NCI-H2081 (cell line): ENCODE results near the gene DNTT.

Experiments used
- DNase-seq, 2 experiments: peaks; one replicate each; lab custom pipeline; 2025; lab: John Stamatoyannopoulos, UW

DNTT gene

GRCh38 chr10:96309628-96310320 lies 5.5 kb downstream of the DNTT start:
- DNase-seq = no peak

DNA sequence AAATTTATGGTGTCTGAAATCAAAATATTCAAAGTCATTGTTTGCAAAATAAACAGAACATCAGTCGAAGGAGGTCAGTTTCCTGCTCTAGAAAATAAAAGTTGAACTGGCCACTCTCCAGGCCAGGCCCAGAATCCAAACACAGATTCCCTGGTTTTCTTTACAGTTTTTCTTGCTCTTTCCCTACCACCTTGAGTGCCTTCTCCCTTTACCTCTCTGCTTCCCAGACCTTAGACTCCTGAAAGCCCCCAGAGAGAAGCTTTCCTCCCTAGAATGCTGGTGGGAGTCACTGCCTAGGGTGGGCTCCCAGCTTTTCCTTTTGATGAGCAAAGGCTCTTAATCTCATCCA lies 6.1 kb downstream of the DNTT start:
- DNase-seq = no peak

- DNase-seq = no peak
These were observed 7.0 kb downstream of the DNTT start for GRCh38 chr10:96311180-96311715.

DNA sequence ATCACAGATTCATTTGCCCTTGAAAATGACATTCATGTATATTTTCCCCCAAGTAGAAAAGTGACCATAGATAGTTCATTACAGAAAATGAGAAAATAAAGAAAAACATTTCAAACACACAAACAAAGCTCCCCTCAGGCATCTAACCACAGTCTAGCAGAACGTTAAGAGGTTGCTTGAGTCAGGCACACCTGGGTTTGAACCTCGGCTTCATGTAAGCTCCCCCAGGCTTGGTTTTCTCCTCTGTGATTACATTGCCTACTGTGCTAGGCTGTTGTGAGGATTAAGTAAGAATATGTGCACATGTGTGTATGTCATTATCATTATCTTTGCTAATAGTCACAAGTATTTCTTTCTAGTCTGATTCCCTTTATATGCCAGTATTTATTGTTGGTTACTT lies 9.1 kb downstream of the DNTT start:
- DNase-seq = no peak

- DNase-seq = no peak
These were observed 13.0 kb downstream of the DNTT start for GRCh38 chr10:96317067-96317833.

GRCh38 chr10:96319754-96320474 lies 15.7 kb downstream of the DNTT start:
- peak in 1 of 2 experiments; percentile 27 for DNase-seq

- no peak for DNase-seq
These were observed 17.6 kb downstream of the DNTT start for GRCh38 chr10:96321822-96322221.

DNA sequence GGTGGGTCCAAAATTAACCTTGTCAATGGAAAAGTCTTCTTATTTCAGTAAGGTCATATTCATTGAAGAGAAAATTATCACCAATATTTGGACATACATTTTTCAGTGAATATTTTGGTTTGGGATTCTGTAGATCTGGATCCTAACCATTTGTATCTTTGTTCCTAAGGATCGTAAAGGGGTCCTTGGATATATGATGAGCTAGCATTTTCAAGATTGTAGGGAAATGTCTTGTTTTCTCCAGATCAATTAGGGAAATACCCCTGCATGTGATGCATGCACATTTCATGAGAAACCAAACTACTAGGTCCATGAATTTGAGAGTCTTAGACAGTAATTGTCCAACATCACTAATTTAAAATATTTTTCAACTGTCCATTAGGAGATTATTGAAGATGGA lies 18.0 kb downstream of the DNTT start:
- no peak for DNase-seq

DNA sequence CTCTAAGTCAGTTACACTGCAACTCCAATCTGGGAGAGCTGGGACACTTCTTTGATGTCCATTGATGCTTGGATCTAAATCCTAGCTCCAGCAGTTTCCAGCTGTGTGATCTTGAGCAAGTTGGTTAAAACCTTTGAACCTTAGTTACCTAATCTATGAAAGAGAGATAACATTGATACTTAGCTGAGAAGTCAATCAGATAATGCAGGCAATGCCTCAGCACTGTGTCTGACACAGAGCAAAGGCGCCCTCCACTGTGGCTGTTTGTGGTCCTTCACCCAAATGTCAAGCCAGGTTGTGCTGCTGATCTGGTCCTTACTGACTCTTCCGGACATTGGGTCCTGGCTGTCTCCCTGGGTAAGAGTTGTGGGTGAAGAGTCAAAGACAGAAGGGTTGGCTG lies 20.2 kb downstream of the DNTT start:
- no peak for DNase-seq

- DNase-seq = no peak
These were observed 21.6 kb downstream of the DNTT start for GRCh38 chr10:96325719-96326373.

GRCh38 chr10:96327462-96327861 lies 23.2 kb downstream of the DNTT start:
- no peak for DNase-seq

DNA sequence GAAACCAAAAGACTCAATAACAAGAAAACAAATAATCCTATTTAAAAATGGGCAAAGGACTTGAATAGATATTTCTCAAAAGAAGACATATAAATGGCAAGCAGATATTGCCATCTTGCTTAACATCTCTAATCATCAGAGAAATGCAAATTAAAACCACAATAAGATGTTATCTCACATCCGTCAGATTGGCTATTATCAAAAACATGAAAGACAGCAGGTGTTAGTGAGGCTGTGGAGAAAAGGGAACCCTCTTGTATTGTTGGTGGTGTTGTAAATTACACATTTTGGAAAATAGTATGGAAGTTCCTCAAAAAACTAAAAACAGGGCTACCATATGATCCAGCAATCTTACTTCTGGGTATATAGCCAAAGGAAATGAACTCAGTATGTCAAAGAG lies 28.9 kb downstream of the DNTT start:
- DNase-seq = no peak

DNA sequence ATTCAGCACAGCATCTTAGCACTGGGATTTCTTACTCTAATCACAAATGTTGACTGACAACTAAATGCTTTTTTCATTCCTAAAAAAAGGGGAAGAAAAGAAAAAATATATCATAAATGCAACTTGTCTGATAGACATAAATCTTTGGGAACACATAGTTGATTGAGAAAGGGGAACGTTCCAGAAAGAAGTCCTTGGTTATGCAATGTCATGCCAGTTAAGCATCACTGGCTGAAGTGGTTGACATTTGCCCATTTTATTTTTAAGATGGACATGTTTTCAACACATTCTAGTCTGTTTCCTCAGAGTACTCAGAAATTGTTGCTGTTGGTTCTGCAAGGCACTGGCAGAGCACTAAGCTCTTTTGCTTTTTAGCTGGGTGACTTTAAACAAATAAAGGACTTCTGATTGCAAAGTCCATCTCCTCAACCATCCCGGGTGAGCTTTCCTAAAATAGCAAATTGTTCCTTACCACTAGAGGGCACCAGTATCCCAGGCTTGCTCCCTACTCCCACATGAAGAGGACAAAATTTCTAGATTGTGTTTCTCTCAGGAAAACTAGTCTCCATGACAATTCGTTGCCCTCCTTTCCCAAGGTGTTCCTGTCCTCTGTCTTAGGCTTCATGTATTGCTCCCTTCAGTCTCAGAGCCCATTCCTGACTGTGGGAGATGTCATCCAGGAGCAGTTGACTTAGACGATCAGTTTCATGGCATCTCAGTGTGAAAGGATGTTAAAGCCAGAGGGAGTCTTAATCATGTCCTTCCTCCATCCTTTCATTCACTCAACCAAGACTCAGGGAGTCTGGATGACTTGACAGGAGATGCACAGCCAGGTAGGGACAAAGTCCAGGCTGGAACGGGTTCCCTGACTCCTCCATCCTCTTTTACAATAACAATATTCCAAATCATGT lies 30.6 kb downstream of the DNTT start:
- DNase-seq = peak in 1 of 2 experiments; percentile 6

- no peak for DNase-seq
These were observed 32.9 kb downstream of the DNTT start for GRCh38 chr10:96337106-96337505.

- DNase-seq = no peak
These were observed 34.2 kb downstream of the DNTT start for GRCh38 chr10:96338279-96338925.

DNA sequence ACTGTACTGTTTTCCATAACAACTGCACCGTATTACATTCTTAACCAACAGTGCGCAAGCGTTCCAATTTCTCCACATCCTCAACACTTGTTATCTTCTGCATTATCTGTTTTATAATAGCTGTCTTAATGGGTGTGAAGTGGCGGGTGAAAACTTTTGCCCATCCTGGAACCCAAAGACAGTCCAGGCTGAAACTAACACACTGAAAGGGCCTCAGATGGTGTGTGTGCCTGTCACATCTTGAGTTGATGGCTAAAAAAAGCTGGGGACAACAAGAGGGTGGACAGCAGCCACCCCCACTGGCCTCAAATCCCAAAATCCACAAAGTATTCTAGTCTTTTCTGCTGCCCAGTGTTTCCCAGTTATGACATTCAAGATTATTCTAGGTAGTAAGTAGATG lies 35.1 kb downstream of the DNTT start:
- no peak for DNase-seq

DNA sequence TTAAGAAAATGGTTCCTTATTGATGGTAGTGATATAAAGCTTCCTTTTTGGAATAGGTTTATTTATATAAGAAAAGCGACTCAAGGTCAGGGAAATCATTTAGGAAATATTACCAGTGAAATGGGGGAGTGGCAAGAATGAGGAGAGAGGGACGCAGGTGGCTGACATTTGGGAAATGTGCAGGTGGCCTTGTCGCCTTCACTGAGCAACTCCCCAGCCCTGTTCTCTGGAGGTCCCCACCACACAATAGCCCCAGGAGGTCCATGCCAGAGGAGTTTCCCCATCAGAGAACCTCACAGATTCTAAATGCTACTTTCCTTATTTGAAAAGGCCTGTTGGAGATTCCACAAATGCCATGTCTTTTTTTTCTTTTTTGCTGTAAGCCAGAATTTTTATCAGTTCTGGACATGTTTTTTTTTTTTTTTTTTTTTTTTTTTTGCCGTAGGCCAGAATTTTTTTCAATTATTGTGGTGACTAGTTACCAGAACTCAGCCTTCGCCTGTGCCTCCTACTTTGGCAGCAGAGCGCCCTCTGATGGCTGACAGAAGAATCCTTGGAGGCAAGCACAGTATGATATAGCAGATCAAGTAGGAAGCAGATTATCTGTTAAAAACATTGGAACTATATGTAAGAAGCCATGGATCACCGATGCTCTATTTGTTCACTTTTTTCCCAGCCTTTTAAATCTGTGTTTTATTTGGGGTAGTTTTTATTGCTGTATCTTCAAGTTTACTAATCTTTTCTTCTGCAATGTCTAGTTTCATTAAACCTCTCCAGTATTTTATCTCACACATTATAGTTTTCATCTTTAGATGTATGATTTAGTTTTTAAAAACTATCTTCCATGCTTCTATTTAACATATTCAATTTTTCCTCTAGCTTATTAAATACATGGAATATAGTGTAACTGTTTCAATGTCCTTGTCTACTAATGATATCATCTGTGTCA lies 36.0 kb downstream of the DNTT start:
- peak; percentile 56 to 61 for DNase-seq

GRCh38 chr10:96341219-96342182 lies 37.3 kb downstream of the DNTT start:
- DNase-seq = no peak
